RWPE2 (cell line): ENCODE results near the gene RNF151.

Experiments used
- ATAC-seq: fragments of 200-7000 bp; cut with Tn5 transposase; 3 replicates; pipeline ENCODE4 v1.9.1; 2021; ENCODE audit warnings: low read depth
- DNase-seq: peaks from one replicate; pipeline ENCODE4 v3.0.0-alpha.2; 2020; ENCODE audit warnings: low spot score
- H3K27ac ChIP-seq: fragments of 450-650 bp; 2 replicates; pipeline ENCODE4 v1.5.1; 2017; ENCODE audit warnings: mild to moderate bottlenecking; ENCODE audit not compliant: poor library complexity, severe bottlenecking
- H3K27me3 ChIP-seq: fragments of 250-450 bp; sonication (Bioruptor Pico); 2 replicates; pipeline ENCODE4 v1.5.1; 2021; ENCODE audit warnings: mild to moderate bottlenecking, moderate library complexity; ENCODE audit not compliant: insufficient read depth, poor library complexity, severe bottlenecking
- H3K36me3 ChIP-seq: fragments of 250-450 bp; sonication (Bioruptor Pico); 2 replicates; pipeline ENCODE4 v1.5.1; 2020; ENCODE audit warnings: low read depth, mild to moderate bottlenecking, moderate library complexity
- H3K4me1 ChIP-seq: fragments of 250-450 bp; sonication (Bioruptor Pico); 2 replicates; pipeline ENCODE4 v1.5.1; 2021; ENCODE audit warnings: mild to moderate bottlenecking, moderate library complexity; ENCODE audit not compliant: insufficient read depth, poor library complexity, severe bottlenecking
- H3K4me3 ChIP-seq: fragments of 250-450 bp; sonication (Bioruptor Pico); 2 replicates; pipeline ENCODE4 v1.5.1; 2021; ENCODE audit warnings: mild to moderate bottlenecking, moderate library complexity; ENCODE audit not compliant: severe bottlenecking
- H3K9me3 ChIP-seq: fragments of 250-450 bp; sonication (Bioruptor Pico); 2 replicates; pipeline ENCODE4 v1.5.1; 2021; ENCODE audit warnings: mild to moderate bottlenecking, moderate library complexity; ENCODE audit not compliant: severe bottlenecking
- TF ChIP-seq, protein P1 (sequence below): fragments of 450-650 bp; IDR thresholded peaks from one replicate; pipeline ENCODE4 v1.5.1; 2017; ENCODE audit warnings: mild to moderate bottlenecking, moderate library complexity; ENCODE audit not compliant: poor library complexity, severe bottlenecking

The RNF151 gene

DNA sequence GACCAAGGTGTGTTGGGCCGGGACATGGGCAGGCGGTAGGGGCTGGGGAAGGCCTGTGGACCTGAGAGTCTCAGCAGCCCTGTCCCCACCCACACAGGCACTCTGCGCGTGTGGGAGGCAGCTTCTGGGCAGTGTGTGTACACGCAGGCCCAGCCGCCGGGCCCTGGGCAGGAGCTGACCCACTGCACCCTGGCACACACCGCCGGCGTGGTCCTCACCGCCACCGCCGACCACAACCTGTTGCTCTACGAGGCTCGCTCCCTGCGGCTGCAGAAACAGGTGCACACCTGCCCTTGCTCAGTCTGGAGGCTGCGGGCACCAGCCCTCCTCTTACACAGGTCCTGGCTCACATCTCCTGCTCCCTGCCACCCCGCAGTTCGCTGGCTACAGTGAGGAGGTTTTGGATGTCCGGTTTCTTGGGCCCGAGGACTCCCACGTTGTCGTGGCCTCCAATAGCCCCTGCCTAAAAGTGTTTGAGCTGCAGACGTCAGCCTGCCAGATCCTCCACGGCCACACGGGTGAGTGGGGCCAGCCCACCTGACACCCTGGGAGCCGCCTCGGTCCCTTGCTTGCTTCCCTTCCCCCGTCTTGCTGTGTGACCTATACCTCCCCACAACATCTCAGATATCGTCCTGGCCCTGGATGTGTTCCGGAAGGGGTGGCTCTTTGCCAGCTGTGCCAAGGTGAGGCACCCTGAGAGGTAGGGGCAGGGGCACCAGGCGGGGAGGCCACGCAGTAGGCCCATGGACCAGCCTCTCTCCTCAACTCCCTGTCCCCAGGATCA lies 9.0 kb downstream of the RNF151 start:
- Histone ChIP-seq H3K4me3 (no peak overlapping the region), H3K27me3 (no peaks in the 10 kb centered on the region), H3K4me1 (no peaks in the 10 kb centered on the region), H3K9me3 (no peaks in the 10 kb centered on the region), H3K36me3 (peaks cover 31% of the 10 kb centered on the region), H3K27ac (no peak overlapping the region)
- TF ChIP-seq, protein P1, sequence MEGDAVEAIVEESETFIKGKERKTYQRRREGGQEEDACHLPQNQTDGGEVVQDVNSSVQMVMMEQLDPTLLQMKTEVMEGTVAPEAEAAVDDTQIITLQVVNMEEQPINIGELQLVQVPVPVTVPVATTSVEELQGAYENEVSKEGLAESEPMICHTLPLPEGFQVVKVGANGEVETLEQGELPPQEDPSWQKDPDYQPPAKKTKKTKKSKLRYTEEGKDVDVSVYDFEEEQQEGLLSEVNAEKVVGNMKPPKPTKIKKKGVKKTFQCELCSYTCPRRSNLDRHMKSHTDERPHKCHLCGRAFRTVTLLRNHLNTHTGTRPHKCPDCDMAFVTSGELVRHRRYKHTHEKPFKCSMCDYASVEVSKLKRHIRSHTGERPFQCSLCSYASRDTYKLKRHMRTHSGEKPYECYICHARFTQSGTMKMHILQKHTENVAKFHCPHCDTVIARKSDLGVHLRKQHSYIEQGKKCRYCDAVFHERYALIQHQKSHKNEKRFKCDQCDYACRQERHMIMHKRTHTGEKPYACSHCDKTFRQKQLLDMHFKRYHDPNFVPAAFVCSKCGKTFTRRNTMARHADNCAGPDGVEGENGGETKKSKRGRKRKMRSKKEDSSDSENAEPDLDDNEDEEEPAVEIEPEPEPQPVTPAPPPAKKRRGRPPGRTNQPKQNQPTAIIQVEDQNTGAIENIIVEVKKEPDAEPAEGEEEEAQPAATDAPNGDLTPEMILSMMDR = no peak
- ATAC-seq (no peak), DNase-seq (no peak)

DNA sequence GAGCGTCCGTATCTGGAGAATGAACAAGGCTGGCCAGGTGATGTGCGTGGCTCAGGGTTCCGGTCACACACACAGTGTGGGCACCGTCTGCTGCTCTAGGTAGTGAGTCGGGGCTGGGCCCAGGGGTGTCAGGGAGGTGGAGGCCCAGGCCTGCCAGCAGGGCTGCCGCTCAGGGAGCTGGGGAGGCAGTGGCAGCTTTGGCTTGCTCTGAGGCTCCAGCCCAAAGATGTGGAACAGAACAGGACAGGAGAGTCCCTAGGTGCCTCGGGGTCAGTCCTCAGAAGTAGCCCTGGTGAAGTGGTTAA lies 9.5 kb downstream of the RNF151 start:
- no peak overlapping the region for H3K27ac ChIP-seq
- H3K4me3 ChIP-seq = no peak overlapping the region
- TF ChIP-seq, protein P1 = no peak
- ATAC-seq (no peak), DNase-seq (no peak)
- H3K9me3 ChIP-seq = no peaks in the 10 kb centered on the region
- H3K27me3 ChIP-seq = no peaks in the 10 kb centered on the region
- H3K4me1 ChIP-seq = no peaks in the 10 kb centered on the region
- H3K36me3 ChIP-seq = peaks cover 31% of the 10 kb centered on the region

DNA sequence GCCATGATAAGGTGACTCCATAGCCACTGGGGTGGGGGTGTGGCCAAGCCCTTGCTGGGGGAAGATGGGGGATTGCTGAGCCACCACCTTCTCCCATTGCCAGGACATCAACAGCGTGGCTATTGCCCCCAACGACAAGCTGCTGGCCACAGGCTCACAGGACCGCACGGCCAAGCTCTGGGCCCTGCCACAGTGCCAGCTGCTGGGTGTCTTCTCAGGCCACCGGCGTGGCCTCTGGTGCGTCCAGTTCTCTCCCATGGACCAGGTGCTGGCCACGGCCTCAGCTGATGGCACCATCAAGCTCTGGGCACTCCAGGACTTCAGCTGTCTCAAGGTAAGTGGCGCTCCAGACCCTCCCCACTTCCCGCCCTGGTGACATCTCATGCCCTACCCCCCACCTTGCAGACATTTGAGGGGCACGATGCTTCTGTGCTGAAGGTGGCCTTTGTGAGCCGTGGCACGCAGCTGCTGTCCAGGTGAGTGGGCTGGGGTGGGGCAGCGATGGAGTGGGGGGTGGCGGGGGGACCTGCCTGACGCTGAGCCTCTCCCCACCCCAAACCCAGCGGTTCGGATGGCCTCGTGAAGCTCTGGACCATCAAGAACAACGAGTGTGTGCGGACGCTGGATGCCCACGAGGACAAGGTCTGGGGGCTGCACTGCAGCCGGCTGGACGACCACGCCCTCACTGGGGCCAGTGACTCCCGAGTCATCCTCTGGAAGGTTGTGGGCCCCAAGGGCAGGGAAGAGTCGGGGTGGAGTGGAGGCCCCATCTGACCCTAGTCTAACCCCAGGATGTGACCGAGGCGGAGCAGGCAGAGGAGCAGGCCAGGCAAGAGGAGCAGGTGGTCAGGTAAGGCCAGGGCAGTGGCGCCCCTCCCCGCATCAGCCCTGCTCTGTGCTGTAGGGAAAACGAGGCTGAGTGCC lies 10.6 kb downstream of the RNF151 start:
- H3K27ac ChIP-seq = no peak overlapping the region

DNA sequence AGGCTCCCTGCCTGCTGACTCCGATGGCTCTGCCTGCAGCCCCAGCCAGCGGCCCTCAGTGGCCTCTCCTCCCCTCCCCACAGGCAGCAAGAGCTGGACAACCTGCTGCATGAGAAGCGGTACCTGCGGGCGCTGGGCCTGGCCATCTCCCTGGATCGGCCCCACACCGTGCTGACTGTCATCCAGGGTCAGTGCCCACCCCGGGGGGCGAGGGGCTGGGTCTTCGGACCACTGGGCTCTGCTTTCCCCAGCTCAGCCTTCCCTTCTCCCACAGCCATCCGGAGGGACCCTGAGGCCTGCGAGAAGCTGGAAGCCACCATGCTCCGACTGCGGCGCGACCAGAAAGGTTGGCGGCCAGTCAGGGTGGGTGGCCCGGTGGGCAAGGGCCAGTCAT lies 11.2 kb downstream of the RNF151 start:
- no peak for DNase-seq
- Histone ChIP-seq H3K27me3 (no peaks in the 10 kb centered on the region), H3K4me3 (no peak overlapping the region), H3K9me3 (no peaks in the 10 kb centered on the region), H3K27ac (no peak overlapping the region), H3K4me1 (no peaks in the 10 kb centered on the region), H3K36me3 (peaks cover 31% of the 10 kb centered on the region)
- ATAC-seq = no peak
- TF ChIP-seq, protein P1 = no peak

More for the DNA sequence above, 10.6 kb downstream of the RNF151 start:
- DNase-seq (no peak), ATAC-seq (no peak)
- TF ChIP-seq, protein P1 = no peak
- Histone ChIP-seq H3K4me3 (no peak overlapping the region), H3K9me3 (no peaks in the 10 kb centered on the region), H3K36me3 (peaks cover 31% of the 10 kb centered on the region), H3K27me3 (no peaks in the 10 kb centered on the region), H3K4me1 (no peaks in the 10 kb centered on the region)
